Activated CD4-positive, alpha-beta T cell treated with anti-CD3 and anti-CD28 coated beads, Interleukin-2, amount 50 U/mL, for 24 hours (primary cell): ENCODE measurements around the gene ITPR1.

Experiments used
- DNase-seq, 2 donors: peaks; one replicate each; pipeline ENCODE4 v3.0.0-alpha.2; 2020; ENCODE audit warnings: low read depth in 1 of 2, low spot score in 1 of 2

The ITPR1 gene

DNA sequence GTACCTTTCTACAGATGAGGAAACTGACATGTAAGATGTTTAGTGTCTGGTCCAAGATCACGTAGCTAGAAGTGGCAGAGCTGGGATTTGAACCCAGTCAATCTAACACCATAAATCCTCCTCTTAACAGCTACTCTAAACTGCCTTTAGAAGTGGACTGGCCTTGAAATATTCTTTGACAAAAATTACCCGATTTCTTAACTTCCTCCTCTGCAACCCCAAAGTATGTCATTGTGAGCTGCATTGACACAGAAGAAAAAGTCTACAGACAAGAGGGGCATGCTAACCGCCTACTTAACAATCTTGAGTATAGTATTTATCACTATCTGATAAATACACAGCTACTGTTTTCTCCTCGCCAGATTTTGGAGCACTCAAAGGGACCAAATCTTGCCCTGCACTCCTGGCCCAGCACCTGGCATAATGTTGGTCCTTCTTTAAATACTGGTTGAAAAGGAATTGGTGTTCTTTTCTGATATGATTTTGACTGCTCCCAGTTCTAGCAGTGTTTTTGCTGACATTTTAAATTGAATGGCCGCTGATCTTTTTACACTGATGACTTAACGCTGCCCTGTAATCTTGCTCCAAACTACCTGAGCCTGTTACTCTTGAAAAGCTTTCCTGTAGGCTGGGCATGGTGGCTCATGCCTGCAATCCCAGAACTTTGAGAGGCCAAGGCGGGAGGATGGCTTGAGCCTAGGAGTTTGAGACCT lies 36.9 kb downstream of the ITPR1 start:
- no peak for DNase-seq

DNA sequence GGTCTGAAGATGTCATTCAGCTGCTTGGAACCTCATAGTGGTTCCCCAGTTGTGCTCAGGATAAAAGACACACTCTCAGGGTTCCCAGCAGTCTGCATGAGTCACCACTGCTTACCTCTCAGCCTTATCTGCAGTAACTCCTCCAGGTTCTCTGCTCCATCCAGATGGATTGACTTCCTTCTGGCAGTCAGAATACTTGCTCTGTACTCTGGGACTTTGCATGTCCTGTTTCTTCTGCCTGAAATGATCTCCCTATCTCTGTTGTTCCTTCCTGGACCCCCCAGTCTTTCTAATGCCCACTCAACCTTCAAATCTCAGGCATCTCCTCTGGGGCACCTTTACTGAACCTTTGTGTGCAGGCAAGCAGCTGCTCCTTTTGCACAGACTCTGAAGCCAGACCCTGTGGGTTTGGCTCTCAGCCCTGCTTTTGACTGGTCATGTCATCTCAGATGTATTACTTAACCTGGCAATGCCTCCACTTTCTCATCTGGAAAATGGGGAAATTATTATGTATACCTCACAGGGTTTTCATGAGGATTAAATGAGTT lies 38.4 kb downstream of the ITPR1 start:
- DNase-seq: no peak

DNA sequence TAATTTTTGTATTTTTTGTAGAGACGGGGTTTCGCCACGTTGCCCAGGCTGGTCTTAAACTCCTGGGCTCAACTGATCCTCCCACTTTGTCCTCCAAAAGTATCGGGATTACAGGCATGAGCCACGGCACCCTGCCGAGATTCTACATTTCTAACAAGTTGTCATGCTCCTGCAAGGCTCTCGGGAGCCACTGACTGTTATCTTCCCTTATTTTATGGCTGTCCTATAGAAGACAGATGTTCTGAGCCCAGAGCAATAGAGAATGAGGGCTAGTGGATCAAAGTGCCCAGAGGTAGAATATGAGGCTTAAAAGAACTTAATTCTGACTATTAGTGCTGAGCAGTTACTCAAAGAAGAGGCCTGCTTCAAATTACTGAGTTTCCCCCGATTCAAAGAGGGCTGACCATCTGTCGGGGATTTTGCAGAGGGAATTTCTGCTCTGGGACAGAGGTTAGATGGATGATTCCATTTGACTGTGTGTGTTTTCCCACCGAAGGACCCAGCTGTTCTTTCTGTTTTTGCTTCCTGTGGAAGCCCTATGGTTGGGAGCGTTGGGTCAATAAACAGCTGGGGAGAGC lies 39.5 kb downstream of the ITPR1 start:
- no peak for DNase-seq

DNA sequence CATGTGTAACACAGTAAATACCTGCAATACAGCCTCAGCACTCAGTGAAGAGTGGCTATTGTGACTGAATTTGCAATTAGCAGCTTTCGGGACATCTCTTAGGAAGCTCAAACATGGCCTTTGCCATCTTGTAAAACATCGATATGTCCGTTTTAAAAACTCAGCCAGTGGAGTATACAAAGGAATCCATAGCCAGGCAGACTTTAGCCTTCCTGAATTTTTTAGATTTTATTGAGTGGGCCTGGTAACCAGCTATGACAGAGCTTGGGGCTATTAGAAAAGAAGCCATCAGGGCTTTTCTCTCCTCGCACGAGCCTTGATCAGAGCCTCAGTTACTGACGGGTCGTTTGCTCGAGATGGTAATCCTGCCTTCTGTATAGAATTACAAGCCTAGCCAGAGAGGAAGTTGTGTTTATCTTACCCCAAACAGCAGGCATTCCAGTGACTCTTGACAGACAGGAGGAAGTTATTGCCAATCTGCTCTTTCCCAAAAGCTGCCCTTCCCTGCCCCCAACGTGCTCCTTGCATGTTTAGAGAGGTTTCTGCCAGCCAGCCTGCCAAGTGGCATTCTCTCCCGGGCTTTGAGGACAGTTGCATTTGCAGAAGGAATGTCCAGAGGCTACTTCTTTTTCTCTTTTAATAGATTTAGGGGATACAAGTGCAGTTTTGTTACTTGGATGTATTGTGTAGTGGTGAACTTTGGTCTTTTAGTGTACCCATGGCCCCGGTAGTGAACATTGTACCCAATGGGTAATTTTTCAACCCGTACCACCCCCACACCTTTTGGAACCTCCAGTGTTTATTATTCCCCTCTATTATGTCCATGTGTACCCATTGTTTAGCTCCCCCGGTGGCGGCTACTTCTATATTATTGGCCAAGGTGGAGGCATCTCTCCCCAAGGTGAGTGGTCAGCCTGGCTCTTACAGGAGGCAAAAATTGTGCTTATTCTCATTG lies 40.6 kb downstream of the ITPR1 start:
- no peak for DNase-seq

DNA sequence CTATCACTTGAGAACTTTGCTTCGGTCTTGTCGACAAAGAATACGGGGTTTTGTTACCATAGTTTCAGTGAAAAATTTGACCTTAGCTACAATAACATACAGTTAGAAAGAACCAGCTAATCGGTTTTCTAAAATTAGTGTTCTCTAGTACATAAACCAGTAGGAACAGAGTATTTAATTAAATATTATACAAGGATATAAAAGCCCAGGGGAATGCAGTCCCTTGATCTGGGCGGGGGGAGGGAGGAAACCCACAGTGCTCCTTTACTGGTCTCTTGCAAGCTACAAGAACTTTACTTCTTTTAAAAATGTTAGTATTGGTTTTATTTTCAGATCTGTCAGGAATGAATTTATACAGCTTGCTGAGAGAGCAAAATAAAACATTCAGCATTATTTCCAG lies 41.8 kb downstream of the ITPR1 start:
- no peak for DNase-seq

DNA sequence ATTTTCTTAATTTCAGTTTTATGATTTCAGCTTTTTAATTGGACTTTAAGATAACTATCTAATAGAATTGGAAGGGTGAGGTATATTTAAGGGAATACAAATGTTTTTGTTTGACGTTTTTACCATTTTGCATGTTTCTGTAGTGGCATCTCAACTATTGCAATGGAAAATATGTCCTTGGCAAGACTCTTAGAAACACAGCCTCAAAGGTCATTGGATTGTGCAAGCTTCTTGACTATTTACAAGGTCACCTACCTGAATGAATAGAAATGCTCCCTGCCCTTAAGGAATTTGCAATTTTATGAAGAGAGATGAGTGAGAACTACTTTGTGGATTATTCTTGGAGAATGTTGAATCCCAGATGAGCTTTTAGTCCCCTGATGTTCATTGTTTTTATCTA lies 43.1 kb downstream of the ITPR1 start:
- no peak for DNase-seq

DNA sequence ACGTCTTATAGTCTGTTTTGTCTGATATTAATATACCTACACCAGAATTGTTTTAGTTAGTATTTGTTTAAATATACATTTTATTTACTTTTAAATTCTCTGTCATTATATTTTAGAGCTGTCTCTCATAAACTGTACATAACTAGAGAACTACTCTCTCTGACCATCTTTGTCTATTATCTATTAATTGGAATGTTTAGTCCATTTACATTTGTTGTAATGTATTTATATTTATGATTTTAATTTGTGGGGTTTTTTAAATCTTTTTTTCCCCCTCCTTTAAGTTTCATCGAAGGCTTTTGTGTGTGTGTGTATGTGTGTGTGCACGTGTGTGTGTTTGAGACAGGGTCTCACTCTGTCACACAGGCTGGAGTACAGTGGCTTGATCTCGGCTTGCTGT lies 47.1 kb downstream of the ITPR1 start:
- DNase-seq: no peak

DNA sequence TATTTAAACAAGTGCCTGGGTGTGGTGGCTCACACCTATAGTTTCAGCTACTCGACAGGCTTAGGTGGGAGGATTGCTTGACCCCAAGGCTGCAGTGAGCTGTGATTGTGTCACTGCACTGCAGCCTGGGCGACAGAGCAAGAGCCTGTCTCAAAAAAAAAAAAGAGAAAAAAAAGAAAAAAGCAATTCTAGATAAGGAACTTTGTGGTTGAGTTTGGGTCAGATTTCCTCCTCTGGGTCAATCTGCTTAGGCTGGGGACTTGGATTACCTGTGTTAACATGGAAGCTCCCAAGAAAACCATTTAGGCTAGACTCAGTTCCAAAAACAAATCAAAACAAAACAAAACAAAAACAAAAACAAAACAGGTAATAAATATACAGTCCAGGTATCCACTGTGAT lies 50.0 kb downstream of the ITPR1 start:
- no peak for DNase-seq

DNA sequence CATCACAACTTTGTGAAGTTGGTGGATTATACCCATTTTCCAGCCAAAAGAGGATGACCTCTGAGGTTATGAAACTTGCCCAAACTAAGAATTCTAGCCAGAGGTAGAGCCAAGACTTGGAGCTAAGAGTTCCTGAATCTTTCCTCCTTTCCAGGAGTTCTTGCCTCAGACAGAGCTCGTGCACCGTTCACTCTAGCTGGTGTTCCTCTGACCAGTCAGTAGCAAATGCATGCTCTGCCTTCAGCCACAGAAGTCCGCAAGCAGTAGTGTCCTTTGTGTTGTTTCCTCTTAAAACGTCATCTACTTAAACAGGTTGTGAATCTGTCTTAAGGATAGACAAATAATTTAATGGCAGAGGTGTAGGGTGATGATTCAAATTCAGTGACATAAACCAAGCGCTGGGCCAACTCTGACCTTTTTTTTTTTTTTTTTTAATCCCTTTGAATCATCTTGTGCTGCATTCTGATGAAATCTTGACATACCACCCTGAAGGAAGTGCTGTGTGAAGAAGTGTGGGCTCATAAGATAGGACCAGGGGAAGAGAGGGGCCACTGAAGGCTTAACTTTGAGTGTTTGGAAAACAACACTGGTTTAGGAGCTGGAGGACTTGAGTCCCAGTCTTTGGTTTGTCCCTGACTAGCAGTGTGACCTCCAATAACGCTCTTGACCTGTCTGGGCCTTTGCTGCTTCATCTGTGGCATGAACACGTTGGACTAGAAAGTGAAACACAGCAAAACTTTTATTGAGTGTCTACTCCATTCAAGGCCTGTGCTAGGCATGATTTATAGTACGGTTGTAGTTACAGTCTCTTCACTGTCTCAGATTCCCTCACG lies 53.4 kb downstream of the ITPR1 start:
- DNase-seq: no peak

DNA sequence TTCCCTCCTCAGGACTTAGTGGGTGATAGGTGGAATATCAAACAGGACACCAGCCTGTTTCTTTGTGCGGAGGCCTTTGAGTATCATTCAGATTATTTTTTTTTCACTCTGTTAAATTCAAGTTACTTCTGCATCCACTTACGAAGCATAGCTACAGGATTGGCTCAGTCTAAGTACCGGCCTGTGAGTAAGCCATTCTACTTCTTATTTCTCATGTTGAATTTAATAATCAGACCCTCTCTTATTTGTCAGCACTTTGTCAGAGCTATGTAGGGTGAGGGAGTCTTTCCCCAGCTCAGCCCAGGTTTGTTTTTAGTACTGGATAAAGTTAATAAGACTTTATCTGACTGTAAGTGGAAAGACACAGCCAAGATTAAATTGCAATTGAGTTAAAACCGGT lies 54.7 kb downstream of the ITPR1 start:
- DNase-seq: no peak

DNA sequence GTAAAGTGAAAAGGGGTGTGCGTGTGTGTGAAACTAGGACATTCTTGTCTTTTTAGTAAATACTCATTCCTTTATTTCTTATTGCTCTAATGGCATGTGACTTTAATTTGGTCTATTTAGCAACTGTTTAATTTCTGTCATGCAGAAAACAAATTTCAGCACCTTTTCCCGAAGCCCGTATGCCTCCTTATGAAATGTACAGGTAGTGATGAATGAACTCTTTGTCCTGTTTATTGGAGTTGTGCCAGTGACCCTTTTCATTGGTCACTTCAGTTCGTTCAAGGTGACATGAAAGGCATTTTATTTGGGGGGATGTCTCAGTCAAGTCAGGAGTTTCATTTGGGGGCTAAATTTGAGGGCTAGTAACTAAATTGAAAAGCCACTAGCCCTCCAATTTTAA lies 55.2 kb downstream of the ITPR1 start:
- DNase-seq: no peak

DNA sequence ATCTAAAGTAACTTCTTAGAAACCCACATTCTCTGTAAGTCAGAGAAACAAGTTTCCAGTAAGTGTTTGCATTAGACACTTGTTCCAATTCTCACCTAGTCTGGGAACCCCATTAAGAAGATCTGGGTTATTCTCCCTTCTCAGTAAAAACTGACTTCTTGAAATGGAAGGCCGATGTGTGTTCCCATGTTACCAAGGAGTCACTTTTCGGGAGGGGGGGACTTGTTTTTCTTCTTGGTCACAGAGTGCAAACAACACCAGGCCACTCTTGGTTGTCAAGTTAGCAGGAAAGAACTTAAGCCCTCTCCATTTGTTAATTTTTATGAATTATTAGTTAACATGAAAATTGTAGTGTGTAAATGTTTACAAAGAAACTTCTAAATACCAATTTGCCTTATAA lies 55.6 kb downstream of the ITPR1 start:
- DNase-seq: no peak

DNA sequence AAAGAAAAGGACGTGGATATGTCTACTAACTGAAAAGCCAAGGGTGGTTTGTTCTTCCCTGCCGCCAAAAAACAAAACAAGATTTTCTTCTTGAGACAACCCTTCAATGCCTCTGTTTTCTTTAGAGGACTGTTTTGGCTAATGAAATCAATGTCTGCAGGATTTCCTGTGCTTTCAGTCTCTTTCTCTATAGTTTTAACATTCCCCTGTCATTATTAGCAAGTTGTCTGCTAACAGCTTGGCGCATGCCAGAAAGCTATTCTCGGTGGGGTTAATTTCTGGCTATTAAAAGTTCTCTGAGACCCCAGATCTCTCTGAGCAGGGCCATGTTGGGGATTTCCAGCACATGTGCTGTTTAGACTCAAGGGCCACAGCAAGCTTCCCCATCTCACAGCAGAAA lies 56.7 kb downstream of the ITPR1 start:
- no peak for DNase-seq

DNA sequence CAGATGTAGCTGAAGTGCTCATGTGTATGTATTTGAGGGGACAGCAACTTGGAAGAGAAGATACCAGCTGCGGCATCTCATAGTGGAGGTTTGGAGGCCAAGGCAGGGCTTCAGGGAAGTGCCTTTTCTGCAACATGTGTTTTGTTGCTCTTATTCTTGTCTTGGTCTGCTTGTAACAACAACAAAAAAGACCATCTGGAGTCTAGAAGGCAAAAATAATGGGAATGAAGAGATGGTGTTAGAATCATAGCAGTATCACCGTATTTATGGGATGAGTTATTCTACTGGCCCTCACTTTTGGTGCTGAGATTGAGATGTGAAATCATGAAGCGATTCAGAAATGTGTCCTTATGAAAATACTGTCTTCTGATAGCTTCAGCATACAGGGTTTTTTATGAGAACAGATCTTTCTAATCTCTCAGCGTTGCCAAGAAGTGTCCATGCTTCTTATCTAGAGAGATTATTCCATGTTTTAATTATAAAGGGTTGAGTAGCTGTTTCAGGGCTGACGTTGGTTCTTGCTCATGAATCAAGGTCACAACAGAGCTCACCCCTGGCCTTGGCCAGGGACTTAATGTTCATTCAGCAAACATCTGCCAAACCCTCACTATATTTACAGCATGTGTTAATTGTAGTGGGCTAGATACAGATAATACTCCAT lies 58.0 kb downstream of the ITPR1 start:
- DNase-seq: no peak

DNA sequence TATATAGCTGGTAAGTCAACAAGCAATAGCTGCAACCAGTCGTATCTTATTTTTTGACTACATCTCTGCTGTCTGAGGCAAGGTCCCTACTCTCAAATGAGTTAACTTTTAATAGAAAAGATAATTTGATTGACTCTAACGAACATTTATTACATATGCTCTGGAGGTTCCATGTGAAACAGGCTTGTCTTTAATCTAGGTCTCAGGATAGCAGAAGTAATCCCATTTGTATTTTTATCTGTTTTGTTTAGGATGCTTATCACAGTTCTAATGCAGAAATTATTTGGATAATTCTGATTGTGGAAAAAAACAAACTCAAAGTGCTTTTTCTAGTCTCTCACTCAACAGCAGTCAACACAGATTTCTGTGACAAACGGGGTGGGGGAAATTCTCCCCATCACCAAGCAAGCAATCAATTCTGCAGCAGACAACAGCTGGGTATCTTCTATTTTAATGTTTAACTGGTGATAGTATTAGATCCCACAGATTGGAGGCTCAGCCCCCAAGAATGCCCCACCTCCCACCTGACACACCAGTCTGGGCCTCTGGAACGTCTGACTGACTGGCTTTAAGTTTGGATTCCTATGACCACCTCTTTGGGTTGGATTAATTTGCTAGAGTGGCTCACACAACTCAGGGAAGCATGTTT lies 58.8 kb downstream of the ITPR1 start:
- DNase-seq: no peak

DNA sequence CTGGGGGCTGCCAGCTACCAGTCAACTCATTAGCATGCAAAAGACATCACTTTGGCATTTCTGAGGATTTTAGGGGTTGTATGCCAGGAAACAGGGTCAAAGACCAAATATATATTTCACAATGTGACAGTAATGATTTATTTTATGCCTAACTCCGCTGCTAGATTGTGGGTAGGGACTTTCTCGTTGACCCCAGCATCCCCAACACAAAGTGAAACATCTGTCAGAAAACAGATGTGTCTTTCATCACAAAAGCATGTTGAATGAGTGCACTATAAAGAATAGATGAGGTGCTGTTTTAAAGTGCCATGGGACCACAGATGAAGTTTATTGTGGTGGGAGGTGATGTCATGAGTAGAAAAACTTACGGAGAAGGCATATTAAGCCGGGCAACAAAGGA lies 59.7 kb downstream of the ITPR1 start:
- DNase-seq: no peak

DNA sequence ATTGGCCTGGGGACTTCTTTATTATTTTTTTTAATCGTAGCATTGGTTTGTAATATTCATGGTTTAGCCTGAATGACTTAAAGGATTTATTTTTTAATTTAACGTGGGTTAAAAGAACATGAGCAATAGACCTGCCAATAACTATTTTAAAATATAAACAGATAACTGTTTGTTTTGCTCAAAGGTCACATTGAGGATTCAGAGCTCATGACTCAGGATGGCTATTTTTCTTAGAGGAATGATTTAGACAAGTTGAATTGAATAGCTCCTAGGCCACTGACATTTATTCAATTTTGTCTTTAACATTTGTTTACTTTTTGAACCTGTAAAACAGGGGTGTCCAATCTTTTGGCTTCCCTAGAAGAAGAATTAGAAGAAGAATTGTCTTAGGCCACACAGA lies 68.5 kb downstream of the ITPR1 start:
- no peak for DNase-seq

DNA sequence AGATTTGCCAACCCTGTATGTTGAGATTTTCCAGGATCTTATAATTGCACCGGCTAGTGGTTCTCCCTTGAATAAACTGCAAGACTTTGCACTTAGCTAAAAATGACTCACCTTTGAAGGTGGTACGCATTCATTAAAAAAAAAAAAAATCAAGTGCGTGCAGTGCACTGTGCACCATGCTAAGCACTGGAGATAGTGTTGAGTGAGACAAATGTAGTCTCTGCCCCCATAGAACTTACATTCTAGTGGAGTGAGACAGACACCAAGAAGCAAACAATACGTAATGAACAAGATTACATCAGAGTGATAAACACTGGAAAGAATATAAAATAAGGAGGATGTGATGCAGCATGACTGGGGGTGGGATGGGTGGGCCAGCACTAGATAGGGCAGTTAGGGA lies 69.4 kb downstream of the ITPR1 start:
- no peak for DNase-seq

DNA sequence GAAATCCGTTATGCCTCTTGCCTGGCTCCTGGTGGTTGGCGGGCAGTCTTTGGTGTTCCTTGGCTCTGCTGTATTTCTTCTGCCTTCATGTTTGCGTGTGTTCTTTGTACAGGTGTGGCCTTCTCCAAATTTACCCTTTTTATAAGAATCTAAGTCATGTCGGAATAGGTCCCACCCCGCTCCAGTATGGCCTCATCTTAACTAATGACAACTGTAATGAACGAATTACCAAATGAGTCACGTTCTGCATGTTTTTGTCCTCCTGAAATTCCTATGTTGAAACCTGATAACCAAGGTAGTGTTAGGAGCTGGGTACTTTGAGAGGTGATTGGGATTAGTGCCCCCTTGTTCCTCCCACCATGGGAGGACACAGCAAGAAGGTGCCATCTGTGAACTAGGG lies 71.1 kb downstream of the ITPR1 start:
- no peak for DNase-seq
